Keratinocyte (primary cell): Measurements from ENCODE around the gene KRTAP1-4.

Experiments used
- CTCF ChIP-seq, 3 experiments: IDR thresholded peaks in 1 of 3; conservative IDR thresholded peaks in 1 of 3; optimal IDR thresholded peaks in 1 of 3; 2 replicates in 2 of 3; 3 replicates in 1 of 3; pipeline versions ENCODE3 to v1.5.1; 2011; ENCODE audit warnings: low read length in 3 of 3, mild to moderate bottlenecking in 3 of 3, moderate library complexity in 2 of 3, control low read depth in 1 of 3, inconsistent platforms in 1 of 3; ENCODE audit not compliant: insufficient read depth in 2 of 3; ENCODE audit errors: extremely low read depth in 1 of 3
- EZH2 ChIP-seq: IDR thresholded peaks from one replicate; pipeline ENCODE4 v1.6.1; 2012; ENCODE audit warnings: inconsistent platforms, mild to moderate bottlenecking, low read length, moderate library complexity

- TF ChIP-seq EZH2 (no peak), CTCF (optimal IDR thresholded peaks at IDR 0.05 in 1 of 3, IDR thresholded peaks at IDR 0.05 in 1 of 3, conservative IDR thresholded peaks at IDR 0.05 in 1 of 3; ENCODE audit: extremely low read depth in 1 of 3, insufficient read depth in 2 of 3, low read length in 3 of 3) (no peak)
These were observed 43.7 kb upstream of the KRTAP1-4 start for GRCh38 chr17:41073676-41074075.
